MM.1S (cell line): Measurements from ENCODE around the gene PHB1.

ENCODE experiments used
- EZH2 ChIP-seq: fragments of 300-600 bp; sonication (generic); optimal IDR thresholded peaks from 2 replicates; pipeline ENCODE3; 2017; ENCODE audit warnings: low read depth, mild to moderate bottlenecking, antibody characterized with exemption, low read length, mixed read lengths
- TF ChIP-seq, protein P1 (sequence below): fragments of 300-600 bp; sonication (generic); IDR thresholded peaks from 2 replicates; pipeline ENCODE4 v1.5.1; 2016; ENCODE audit warnings: antibody characterized with exemption, low read length, mixed read lengths

DNA sequence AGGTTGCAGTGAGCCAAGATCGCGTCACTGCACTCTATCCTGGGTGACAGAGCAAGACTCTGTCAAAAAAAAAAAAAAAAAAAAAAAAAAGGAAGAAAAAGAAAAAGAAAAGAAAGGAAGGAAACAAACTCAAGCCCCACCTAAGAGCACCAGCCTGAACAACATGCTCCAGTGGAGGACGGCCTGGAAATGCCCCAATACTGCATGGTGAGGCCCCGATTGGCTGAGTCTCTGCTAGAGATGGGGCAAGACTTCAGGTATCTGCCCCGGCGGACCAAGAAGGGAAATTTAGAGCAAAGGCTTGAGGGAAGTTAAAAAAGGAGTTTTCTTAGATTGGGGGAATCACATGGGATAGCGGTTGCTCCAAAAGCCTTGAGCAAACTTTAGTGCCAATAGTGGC lies 42.3 kb downstream of the PHB1 start:
- TF ChIP-seq, protein P1, sequence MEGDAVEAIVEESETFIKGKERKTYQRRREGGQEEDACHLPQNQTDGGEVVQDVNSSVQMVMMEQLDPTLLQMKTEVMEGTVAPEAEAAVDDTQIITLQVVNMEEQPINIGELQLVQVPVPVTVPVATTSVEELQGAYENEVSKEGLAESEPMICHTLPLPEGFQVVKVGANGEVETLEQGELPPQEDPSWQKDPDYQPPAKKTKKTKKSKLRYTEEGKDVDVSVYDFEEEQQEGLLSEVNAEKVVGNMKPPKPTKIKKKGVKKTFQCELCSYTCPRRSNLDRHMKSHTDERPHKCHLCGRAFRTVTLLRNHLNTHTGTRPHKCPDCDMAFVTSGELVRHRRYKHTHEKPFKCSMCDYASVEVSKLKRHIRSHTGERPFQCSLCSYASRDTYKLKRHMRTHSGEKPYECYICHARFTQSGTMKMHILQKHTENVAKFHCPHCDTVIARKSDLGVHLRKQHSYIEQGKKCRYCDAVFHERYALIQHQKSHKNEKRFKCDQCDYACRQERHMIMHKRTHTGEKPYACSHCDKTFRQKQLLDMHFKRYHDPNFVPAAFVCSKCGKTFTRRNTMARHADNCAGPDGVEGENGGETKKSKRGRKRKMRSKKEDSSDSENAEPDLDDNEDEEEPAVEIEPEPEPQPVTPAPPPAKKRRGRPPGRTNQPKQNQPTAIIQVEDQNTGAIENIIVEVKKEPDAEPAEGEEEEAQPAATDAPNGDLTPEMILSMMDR = no peak
- TF ChIP-seq EZH2 = no peak
